Measurements from ENCODE around the gene IGFBP4.
A peak's percentile ranks its signal among the peaks of the same experiment; 100 is the strongest.

Gene IGFBP4

DNA sequence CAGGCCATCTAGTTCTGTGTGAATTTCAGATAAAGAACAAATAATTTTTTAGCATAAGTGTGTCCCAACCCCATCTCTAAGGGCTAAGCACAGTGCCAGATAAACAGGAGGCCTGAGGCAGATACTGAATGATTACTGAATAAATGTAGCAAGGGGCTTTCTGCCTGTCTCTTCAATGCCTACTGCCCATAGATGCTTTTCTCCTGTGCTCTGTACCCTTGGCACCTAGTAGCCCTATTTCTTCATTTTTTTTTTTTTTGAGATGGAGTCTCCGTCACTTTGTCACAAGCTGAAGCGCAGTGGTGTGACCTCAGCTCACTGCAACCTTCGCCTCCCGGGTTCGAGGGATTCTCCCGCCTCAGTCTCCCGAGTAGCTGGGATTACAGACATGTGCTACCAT is 25.3 kb downstream of the IGFBP4 start:
- Histone ChIP-seq H3K36me3 (ENCODE audit: insufficient read depth, low read depth, low read length) (no peaks in the 10 kb centered on the region), H3K4me1 (ENCODE audit: insufficient read depth, low read length) (peaks cover 10% of the 10 kb centered on the region; the same call in 1 of the 2 replicates), H3K27ac (ENCODE audit: low read length) (no peak overlapping the region), H3K4me3 (ENCODE audit: low read length) (no peak overlapping the region), H3K27me3 (ENCODE audit: insufficient read depth, low read length) (no peaks in the 10 kb centered on the region), H3K9me3 (ENCODE audit: insufficient read depth, low read depth, low read length) (peaks cover 7% of the 10 kb centered on the region; the same call in 1 of the 2 replicates), H3K9ac (ENCODE audit: low read depth, low read length) (no peak overlapping the region)

DNA sequence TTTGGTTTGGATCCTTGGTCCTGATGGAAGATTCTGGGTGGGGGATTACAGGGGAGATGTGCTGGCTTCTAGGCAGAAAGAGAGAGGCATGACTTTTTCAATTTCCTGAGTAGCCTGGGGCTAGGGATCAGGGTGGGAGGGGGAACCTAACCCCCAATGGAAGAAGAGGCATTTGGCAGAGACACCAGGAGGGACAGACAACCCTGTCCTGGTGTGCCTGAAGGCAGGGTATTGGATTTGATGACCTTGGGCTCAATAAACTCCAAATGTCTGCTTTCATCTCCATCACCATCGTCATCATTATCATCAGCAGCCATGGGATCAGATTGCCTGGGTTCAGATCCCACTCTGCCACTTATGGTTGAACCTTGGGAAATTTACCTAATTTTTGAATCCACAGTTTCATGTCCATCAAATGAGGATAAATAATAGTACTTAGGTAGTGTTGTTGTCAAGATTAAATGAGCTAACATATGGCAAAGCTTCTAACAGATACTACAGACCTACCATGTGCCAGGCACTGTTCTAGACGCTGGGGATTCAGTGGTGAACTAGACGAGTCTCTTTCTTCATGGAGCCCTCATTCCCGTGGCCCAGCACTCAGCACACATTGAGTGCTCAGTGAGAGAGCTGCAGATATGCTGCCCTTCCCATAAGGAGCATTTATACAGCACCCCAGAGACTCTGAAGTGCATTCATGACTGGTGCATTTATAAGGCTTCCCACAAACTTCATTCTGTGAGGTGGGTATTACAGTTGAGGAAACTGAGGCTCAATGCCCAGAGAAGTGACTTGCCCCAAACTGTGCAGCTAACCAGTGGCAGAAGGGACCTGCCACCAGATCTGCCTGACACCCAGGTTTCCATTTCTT is 26.8 kb downstream of the IGFBP4 start:
- Histone ChIP-seq H3K27ac (ENCODE audit: low read length) (no peak overlapping the region), H3K4me1 (ENCODE audit: insufficient read depth, low read length) (peaks cover 7% of the 10 kb centered on the region; the same call in 1 of the 2 replicates), H3K36me3 (ENCODE audit: insufficient read depth, low read depth, low read length) (no peaks in the 10 kb centered on the region), H3K9ac (ENCODE audit: low read depth, low read length) (no peak overlapping the region), H3K4me3 (ENCODE audit: low read length) (no peak overlapping the region), H3K9me3 (ENCODE audit: insufficient read depth, low read depth, low read length) (peaks cover 7% of the 10 kb centered on the region; the same call in 1 of the 2 replicates), H3K27me3 (ENCODE audit: insufficient read depth, low read length) (no peaks in the 10 kb centered on the region)

DNA sequence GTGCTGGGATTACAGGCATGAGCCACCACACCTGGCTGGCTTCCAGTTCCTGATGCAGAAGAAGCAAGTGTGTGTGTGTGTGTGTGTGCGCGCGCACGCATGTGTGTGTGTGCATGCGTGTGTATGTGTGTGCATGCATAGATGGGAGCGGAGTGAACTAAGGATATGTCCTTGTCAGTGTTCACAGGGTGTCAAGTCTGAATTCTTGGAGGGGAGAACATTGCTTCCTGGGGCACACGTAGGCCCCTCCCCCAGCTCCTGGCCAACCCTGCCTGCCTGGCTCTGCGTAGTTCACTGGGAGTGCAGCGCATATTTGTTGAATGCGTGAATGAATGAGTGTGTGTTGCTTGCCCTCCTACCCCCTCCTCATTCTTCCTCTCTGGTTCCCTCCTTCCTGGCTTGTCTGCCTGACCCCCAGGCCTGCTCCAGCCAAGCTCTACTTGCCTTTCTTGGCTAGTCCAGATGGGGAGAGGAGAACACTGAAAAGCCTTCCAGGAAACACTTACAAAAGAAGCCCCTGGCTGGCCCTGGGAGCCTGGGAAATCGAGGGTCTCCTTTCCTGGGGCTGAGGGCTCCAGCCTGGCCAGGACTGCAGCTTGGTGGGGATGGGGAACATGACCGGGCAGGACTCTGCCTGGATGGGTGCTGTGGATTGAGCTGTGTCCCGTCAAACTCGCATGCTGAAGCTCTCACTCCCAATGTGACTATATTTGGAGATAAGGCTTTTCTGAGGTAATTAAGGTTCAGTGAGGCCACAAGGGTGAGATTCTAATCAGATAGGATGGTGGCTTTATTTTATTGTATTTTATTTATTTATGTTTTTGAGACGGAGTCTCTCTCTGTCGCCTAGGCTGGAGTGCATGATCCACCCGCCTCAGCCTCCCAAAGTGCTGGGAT is 27.9 kb downstream of the IGFBP4 start:
- Histone ChIP-seq H3K9ac (ENCODE audit: low read depth, low read length) (peak overlapping the region; percentile 6; the same call in 1 of the 2 replicates), H3K36me3 (ENCODE audit: insufficient read depth, low read depth, low read length) (no peaks in the 10 kb centered on the region), H3K9me3 (ENCODE audit: insufficient read depth, low read depth, low read length) (peaks cover 7% of the 10 kb centered on the region; the same call in 1 of the 2 replicates), H3K27ac (ENCODE audit: low read length) (no peak overlapping the region), H3K27me3 (ENCODE audit: insufficient read depth, low read length) (no peaks in the 10 kb centered on the region), H3K4me1 (ENCODE audit: insufficient read depth, low read length) (peaks cover 9% of the 10 kb centered on the region; the same call in 1 of the 2 replicates), H3K4me3 (ENCODE audit: low read length) (no peak overlapping the region)

DNA sequence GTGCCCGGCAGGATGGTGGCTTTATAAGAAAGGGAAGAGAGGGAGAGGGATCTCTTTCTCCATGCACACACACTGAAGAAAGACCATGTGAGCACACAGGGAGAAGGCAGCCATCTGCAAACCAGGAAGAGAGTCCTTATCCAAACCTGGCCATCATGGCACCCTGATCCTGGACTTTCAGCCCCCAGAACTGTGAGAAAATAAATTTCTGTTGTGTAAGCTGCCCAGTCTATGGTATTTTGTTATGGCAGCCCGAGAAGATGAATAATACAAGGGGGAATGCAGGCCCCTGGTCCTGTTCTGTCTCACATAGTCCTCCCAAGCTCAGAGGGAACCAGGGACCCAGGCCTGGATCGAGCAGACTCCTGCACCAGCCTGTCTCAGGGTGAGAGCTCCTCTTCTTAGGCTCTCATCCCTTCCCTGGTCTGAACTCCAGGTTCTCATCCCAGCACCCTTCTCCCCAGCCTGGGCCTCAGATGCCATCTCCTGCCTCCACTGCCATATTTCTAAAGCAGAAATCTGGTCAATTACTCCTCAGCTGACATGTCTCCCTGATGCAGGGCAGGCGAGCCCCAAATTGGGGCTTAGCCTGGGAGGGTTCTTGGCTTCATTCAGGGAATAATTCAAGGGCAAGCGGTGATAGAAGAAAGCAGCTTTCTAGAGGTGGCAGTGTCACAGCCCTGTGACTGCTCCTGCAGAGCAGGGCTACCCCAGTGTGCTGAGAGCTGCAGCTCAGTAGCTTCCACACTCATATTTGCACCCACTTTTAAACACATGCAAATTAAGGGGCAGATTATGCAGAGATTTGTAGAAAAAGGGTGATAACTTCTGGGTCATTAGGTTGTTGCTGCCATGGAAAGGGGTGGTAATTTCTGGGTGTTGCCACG is 28.8 kb downstream of the IGFBP4 start:
- H3K9ac ChIP-seq (ENCODE audit: low read depth, low read length) = no peak overlapping the region
- no peaks in the 10 kb centered on the region for H3K36me3 ChIP-seq (ENCODE audit: insufficient read depth, low read depth, low read length)
- no peak overlapping the region for H3K27ac ChIP-seq (ENCODE audit: low read length)
- no peak overlapping the region for H3K4me3 ChIP-seq (ENCODE audit: low read length)
- H3K4me1 ChIP-seq (ENCODE audit: insufficient read depth, low read length) = peaks cover 9% of the 10 kb centered on the region; the same call in 1 of the 2 replicates
- H3K9me3 ChIP-seq (ENCODE audit: insufficient read depth, low read depth, low read length) = peaks cover 7% of the 10 kb centered on the region; the same call in 1 of the 2 replicates
- no peaks in the 10 kb centered on the region for H3K27me3 ChIP-seq (ENCODE audit: insufficient read depth, low read length)

DNA sequence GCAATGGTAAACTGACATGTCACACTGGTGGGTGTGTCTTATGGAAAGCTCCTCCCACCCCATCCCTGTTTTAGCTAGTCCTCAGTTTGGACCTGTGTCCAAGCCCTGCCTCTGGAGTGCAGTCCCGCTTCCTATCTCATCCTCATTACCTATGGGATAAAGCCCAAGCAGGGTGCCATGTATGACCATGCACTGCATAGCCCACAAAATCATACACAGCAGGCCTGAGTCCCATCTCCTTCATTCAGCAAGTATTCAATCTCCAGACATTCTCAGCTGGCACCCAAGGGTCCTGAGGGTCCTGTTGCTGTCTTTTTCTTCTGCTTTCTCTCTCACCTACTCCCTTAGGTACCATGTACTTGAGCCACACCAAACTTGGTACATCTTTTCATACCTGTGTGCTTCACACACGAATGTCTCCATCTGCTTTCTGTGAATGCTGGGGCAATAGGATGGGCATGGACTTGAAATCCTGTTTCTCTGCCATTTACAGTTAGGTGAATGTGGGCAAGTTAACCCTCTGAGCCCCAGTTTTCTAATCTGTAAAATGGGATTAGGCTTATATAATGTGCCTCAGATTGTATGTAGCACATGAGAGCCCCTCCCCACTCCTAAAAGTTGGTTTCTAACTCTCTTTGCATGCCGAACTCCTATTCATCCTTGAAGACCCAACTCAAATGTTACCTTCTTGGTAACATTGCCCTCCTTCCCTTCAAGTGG is 29.6 kb downstream of the IGFBP4 start:
- H3K9me3 ChIP-seq (ENCODE audit: insufficient read depth, low read depth, low read length) = peaks cover 7% of the 10 kb centered on the region; the same call in 1 of the 2 replicates
- H3K27ac ChIP-seq (ENCODE audit: low read length) = no peak overlapping the region
- H3K27me3 ChIP-seq (ENCODE audit: insufficient read depth, low read length) = no peaks in the 10 kb centered on the region
- H3K36me3 ChIP-seq (ENCODE audit: insufficient read depth, low read depth, low read length) = no peaks in the 10 kb centered on the region
- peaks cover 9% of the 10 kb centered on the region; the same call in 1 of the 2 replicates for H3K4me1 ChIP-seq (ENCODE audit: insufficient read depth, low read length)
- H3K4me3 ChIP-seq (ENCODE audit: low read length) = no peak overlapping the region
- H3K9ac ChIP-seq (ENCODE audit: low read depth, low read length) = no peak overlapping the region

DNA sequence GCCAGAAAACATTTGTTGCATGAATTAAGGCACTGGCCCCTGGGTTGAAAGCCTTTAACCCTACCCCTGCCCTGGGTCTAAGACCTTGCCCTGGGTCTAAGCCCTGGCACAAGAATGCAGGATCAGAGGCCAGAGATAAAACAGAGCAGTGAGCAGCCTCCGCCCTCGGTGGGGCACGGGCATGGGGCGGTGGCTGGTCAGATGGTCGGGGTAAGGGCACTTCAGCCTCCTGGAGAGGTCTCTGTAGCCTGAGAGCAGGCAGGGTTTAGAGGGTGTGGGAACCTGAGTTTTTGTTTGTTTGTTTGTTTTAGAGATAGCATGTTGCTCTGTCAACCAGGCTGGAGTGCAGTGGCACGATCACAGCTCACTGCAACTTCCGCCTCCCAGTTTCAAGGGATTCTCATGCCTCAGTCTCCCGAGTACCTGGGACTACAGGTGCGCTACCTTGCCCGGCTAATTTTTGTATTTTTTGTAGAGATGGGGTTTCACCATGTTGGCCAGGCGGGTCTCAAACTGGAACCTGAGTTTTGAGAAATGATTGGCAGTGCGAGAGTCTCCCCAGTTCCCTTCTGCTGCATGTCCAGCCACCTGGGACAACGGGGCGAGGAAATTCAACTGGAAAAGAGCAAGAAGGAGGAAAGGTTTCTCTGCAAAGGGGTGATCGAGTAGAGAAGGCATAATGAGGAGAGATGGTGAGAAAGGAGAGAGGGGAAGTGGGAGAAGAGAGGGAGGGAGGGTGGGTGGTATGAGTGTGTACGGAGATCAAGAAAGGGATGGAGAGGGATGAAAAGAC is 30.5 kb downstream of the IGFBP4 start:
- Histone ChIP-seq H3K4me3 (ENCODE audit: low read length) (no peak overlapping the region), H3K27ac (ENCODE audit: low read length) (no peak overlapping the region), H3K9ac (ENCODE audit: low read depth, low read length) (no peak overlapping the region), H3K36me3 (ENCODE audit: insufficient read depth, low read depth, low read length) (no peaks in the 10 kb centered on the region), H3K4me1 (ENCODE audit: insufficient read depth, low read length) (peaks cover 9% of the 10 kb centered on the region; the same call in 1 of the 2 replicates), H3K9me3 (ENCODE audit: insufficient read depth, low read depth, low read length) (peaks cover 7% of the 10 kb centered on the region; the same call in 1 of the 2 replicates), H3K27me3 (ENCODE audit: insufficient read depth, low read length) (no peaks in the 10 kb centered on the region)

DNA sequence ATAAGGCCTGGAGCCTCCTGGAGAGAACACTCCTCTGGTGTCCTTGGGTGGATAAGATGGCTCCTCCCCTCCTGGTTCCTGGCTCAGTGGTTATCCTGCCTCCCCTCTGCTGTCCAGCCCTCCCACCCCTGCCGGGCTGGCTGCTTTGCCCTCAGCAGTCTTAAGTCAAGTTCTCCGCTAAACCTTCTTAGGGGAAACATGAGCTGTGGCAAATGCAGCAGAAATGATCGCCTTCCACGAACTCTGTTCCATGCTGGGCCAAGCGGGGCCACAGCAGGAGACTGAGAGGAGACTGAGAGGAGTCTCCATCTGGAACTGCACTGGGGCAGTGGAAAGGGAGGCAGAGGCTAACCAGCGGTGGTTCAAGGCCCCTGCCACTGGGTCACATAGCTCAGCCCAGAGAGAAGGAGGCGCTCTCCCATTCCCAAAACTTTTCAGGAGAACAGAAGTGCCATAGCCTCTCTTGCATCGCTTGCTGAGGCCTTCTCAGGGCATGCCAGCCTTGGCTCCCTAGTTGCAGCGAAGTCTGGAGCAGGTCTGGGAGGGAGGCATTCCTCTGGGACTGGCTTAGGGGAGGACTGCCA is 31.3 kb downstream of the IGFBP4 start:
- H3K4me1 ChIP-seq (ENCODE audit: insufficient read depth, low read length) = peaks cover 9% of the 10 kb centered on the region; the same call in 1 of the 2 replicates
- H3K27ac ChIP-seq (ENCODE audit: low read length) = no peak overlapping the region
- H3K9ac ChIP-seq (ENCODE audit: low read depth, low read length) = no peak overlapping the region
- no peaks in the 10 kb centered on the region for H3K36me3 ChIP-seq (ENCODE audit: insufficient read depth, low read depth, low read length)
- peaks cover 7% of the 10 kb centered on the region; the same call in 1 of the 2 replicates for H3K9me3 ChIP-seq (ENCODE audit: insufficient read depth, low read depth, low read length)
- no peaks in the 10 kb centered on the region for H3K27me3 ChIP-seq (ENCODE audit: insufficient read depth, low read length)
- H3K4me3 ChIP-seq (ENCODE audit: low read length) = no peak overlapping the region

DNA sequence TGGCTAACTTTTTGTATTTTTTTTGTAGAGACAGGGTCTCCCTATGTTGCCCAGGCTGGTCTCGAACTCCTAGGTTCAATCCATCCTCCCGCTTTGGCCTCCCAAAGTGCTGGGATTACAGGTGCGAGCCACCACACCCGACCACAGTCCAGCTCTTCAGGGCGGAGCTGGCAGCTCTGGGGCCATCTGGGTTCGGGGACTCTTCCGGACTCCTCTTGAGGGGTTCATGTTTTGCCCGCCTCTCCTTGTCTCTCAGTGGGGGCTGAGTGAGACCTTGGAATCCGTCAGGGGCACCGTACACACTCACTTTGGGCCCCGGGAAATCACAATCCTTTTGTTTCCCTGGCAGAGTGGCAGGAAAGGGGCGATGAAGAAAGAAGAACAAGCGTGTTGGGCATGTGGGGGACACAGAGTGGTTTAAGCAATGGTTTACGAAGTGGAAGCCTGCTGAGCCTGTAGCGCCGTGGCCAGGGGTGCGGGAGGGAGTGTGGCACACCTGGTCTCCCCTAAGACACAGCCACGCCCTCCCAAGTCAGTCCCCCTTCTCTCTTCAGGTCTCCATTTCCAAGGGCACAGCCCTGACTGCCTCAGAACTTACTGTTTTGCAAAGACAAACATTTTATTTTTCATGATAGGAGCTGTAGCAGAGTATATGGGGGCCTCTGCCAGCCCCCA is 32.1 kb downstream of the IGFBP4 start:
- no peaks in the 10 kb centered on the region for H3K36me3 ChIP-seq (ENCODE audit: insufficient read depth, low read depth, low read length)

DNA sequence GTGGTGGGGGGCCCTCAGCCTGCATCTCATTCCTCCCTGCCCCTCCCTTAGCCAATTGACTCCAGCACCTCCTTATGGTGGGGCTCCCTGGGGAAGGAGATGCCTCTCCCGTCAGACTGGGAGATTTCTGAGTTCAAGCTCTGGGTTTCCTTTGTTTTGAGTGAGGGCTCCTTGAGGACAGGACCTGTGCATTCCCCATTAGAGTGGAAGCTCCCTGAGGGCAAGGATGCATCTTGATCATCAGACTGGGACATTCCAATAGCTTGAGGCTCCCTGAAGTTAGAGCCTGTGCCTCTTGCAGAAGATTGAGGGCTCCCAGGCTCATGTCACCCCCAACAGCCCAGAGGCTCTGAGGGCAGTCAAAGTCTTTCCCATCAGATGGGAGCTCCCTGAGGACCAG is 34.5 kb downstream of the IGFBP4 start:
- no peaks in the 10 kb centered on the region for H3K27me3 ChIP-seq (ENCODE audit: insufficient read depth, low read length)
- no peak overlapping the region for H3K27ac ChIP-seq (ENCODE audit: low read length)
- no peak overlapping the region for H3K9ac ChIP-seq (ENCODE audit: low read depth, low read length)
- H3K4me1 ChIP-seq (ENCODE audit: insufficient read depth, low read length) = peaks cover 5% of the 10 kb centered on the region; the same call in 1 of the 2 replicates
- H3K4me3 ChIP-seq (ENCODE audit: low read length) = no peak overlapping the region
- H3K36me3 ChIP-seq (ENCODE audit: insufficient read depth, low read depth, low read length) = no peaks in the 10 kb centered on the region
- H3K9me3 ChIP-seq (ENCODE audit: insufficient read depth, low read depth, low read length) = no peaks in the 10 kb centered on the region

More for the DNA sequence above, 32.1 kb downstream of the IGFBP4 start:
- no peaks in the 10 kb centered on the region for H3K27me3 ChIP-seq (ENCODE audit: insufficient read depth, low read length)
- no peak overlapping the region for H3K9ac ChIP-seq (ENCODE audit: low read depth, low read length)
- H3K4me1 ChIP-seq (ENCODE audit: insufficient read depth, low read length) = peaks cover 9% of the 10 kb centered on the region; the same call in 1 of the 2 replicates
- no peak overlapping the region for H3K27ac ChIP-seq (ENCODE audit: low read length)
- H3K4me3 ChIP-seq (ENCODE audit: low read length) = no peak overlapping the region
- H3K9me3 ChIP-seq (ENCODE audit: insufficient read depth, low read depth, low read length) = peaks cover 7% of the 10 kb centered on the region; the same call in 1 of the 2 replicates

Measured in iPS-20b (cell line).